SK-N-MC (cell line): ENCODE results near the gene RARS1.

Experiments
- DNase-seq: peaks from one replicate; pipeline ENCODE4 v3.0.0-alpha.2; 2011; ENCODE audit warnings: low read depth, low spot score
- H3K27ac ChIP-seq: fragments of 200-600 bp; sonication (generic); 2 replicates; pipeline ENCODE4 v1.5.1; 2016; ENCODE audit warnings: mixed run types
- H3K36me3 ChIP-seq: fragments of 200-600 bp; sonication (generic); 2 replicates; pipeline ENCODE4 v1.6.1; 2017; ENCODE audit warnings: antibody characterized with exemption, low read length, mixed read lengths; ENCODE audit not compliant: insufficient read depth
- H3K4me3 ChIP-seq: fragments of 200-600 bp; sonication (generic); 2 replicates; pipeline ENCODE4 v1.5.1; 2016
- H3K9ac ChIP-seq: fragments of 200-600 bp; sonication (generic); 2 replicates; pipeline ENCODE4 v1.8.0; 2017; ENCODE audit warnings: mixed run types, mixed read lengths; ENCODE audit not compliant: insufficient read length
- H3K9me3 ChIP-seq: fragments of 200-600 bp; sonication (generic); 2 replicates; pipeline ENCODE4 v1.6.1; 2017; ENCODE audit warnings: low read depth, mild to moderate bottlenecking, antibody characterized with exemption, low read length, moderate library complexity, mixed read lengths
- EZH2 ChIP-seq: fragments of 200-600 bp; sonication (generic); IDR thresholded peaks from one replicate; pipeline ENCODE4 v1.6.1; 2017; ENCODE audit warnings: antibody characterized with exemption
- FOXP2 ChIP-seq: optimal IDR thresholded peaks from 2 replicates; pipeline ENCODE3; 2011; ENCODE audit warnings: mild to moderate bottlenecking, moderate library complexity; ENCODE audit not compliant: insufficient read depth; ENCODE audit errors: extremely low read length, control extremely low read depth
- POLR2AphosphoS5 ChIP-seq: IDR thresholded peaks from 2 replicates; pipeline ENCODE4 v1.6.1; 2012; ENCODE audit warnings: mild to moderate bottlenecking, low read depth, low read length, borderline replicate concordance

Gene RARS1

DNA sequence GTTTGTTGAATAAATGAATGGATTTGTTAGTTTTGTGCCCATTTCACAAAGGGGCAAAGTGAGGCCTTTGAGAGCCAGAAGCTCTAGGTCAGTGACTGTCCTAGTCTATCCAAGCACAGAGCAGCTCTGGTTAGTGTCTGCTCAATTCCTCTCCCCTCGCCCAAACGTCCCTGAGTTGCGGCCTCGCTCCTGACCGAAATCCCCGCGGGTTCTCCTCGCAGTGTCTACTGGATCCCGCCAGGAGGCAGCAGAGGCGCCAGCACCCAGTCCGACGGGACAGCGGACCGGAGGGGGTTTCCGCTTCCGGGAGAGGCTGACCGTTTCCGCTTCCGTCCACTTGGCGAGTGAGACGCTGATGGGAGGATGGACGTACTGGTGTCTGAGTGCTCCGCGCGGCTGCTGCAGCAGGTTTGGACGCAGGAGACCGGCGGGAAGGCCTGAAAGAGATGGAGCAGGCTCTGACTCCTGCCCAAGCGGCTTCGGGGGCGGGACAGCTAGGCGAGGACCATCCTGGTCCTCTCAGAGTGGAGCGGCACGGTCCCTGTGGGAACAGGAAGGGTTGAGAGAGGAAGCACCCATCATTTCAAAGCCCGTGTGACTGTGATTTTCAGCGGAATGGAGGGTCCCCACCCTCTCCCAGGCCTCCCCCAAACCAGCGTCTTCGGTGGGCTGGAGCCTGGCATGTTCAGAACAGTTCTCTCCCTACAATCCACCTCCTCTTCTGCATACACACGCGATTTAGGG lies at the start of gene RARS1:
Gene RARS1 (plus strand): TSS at position 336 of the 744 bp plus-strand sequence. CDS start 28 bp downstream, at position 364.
- DNase-seq: peak; percentile 32
- H3K9ac ChIP-seq: peak within 1 kb of the TSS; percentile 96
- H3K36me3 ChIP-seq: peaks cover 35% of the 10 kb centered on the region
- H3K27ac ChIP-seq: no peak within 1 kb of the TSS
- no peaks in the 10 kb centered on the region for H3K9me3 ChIP-seq
- peak; percentile 48 for TF ChIP-seq FOXP2
- no peak for TF ChIP-seq EZH2
- peak; percentile 99 for TF ChIP-seq POLR2AphosphoS5
- peak within 1 kb of the TSS; percentile 86 for H3K4me3 ChIP-seq

DNA sequence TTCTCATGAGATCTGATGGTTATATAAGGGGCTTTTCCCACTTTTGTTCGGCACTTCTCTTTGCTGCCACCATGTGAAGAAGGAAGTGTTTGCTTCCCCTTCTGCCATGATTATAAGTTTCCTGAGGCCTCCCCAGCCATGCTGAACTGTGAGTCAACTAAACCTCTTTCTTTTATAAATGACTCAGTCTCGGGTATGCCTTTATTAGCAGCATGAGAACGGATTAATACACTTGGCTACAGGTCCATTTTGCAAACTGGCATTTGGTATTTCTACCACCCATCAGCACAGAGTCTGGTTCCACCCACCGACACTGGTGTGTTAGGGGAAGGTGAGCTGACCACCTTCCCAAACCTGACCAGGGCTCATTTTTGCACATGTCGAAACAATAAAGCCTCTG lies 47.9 kb upstream of the RARS1 start:
- Histone ChIP-seq H3K9me3 (no peaks in the 10 kb centered on the region), H3K9ac (no peak overlapping the region), H3K4me3 (no peak overlapping the region), H3K36me3 (no peaks in the 10 kb centered on the region), H3K27ac (no peak overlapping the region)
- TF ChIP-seq FOXP2 (no peak), POLR2AphosphoS5 (no peak), EZH2 (no peak)
- no peak for DNase-seq

DNA sequence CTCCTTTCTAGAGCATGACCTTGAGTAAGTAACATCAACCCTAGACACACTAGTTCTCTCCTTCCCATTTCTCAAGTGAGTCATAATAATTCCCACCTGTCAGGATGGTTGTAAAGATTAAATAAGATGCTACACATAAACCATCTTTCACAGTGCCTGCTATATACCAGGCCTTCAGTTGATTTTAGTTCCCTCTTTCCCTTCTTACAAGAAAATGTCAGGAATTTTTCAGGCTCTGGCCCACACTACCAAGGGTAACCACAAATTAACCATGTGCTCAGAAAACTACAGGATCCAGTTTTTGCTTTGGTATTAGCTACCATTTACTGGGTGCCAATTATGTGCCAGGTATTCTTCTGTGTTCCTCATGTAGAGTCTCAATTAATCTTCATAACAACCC lies 42.7 kb upstream of the RARS1 start:
- Histone ChIP-seq H3K9me3 (no peaks in the 10 kb centered on the region), H3K27ac (no peak overlapping the region), H3K4me3 (no peak overlapping the region), H3K36me3 (no peaks in the 10 kb centered on the region), H3K9ac (no peak overlapping the region)
- no peak for DNase-seq
- TF ChIP-seq FOXP2 (no peak), EZH2 (no peak), POLR2AphosphoS5 (no peak)

DNA sequence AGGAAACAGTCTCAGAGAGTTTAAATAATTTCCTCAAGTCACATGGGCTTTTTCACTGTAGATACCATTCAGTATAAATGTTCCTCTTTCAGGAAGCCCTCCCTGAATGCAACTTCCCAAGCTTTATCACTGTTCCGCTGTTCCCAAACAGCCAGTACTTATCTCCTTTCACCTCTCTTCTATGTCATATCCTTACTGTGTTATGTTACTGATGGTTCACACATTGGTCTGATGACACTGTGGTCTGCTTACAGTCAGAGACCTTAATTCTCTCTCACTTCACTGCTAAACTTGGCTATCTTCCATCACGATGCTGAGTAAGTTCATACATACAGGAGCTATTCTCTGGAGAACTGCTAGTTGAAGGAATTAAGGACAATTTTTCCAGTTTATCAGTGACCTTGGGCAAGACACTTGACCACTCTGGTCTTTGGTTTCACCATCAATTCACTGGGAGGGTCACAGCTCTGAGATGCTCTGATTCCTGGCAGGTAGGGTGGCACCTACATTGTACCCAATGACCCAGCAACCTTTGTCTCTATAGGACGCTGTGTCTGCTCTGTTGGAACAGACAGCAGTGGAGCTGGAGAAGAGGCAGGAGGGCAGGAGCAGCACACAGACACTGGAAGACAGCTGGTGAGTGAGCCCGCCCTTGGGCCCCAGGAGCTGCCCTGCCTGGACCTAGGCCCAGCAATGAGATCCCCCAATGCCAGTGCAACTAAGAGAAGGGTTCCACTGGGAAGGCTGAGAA lies 42.1 kb upstream of the RARS1 start:
- no peak overlapping the region for H3K9ac ChIP-seq
- no peaks in the 10 kb centered on the region for H3K9me3 ChIP-seq
- no peak overlapping the region for H3K27ac ChIP-seq
- TF ChIP-seq FOXP2 (no peak), EZH2 (no peak), POLR2AphosphoS5 (no peak)
- H3K4me3 ChIP-seq: no peak overlapping the region
- H3K36me3 ChIP-seq: no peaks in the 10 kb centered on the region
- no peak for DNase-seq

GRCh38 chr5:168446983-168447619 lies 39.2 kb upstream of the RARS1 start:
- DNase-seq: no peak
- TF ChIP-seq POLR2AphosphoS5 (no peak), FOXP2 (no peak), EZH2 (no peak)
- Histone ChIP-seq H3K36me3 (no peaks in the 10 kb centered on the region), H3K9ac (no peak overlapping the region), H3K9me3 (no peaks in the 10 kb centered on the region), H3K27ac (no peak overlapping the region), H3K4me3 (no peak overlapping the region)

DNA sequence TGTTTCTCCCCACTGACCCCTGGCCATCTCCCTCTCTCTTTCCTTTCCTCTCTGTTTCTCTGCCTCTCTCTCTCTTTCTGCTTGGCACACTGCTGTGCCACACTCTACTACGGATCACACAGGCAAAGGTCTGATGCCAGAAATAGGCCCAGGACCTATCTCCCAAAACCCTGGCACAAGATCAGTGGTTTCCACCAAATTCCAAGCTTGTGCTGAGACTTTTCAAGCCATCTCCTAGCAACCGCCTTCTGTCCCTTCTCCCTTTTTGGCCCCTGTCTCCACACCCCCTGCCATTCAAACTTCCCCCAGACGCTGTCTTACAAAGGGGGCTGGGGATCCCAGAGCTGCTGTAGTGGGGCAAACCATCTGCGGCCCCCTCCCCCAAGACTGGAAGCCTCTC lies 38.5 kb upstream of the RARS1 start:
- Histone ChIP-seq H3K4me3 (no peak overlapping the region), H3K9me3 (no peaks in the 10 kb centered on the region), H3K36me3 (no peaks in the 10 kb centered on the region), H3K9ac (no peak overlapping the region), H3K27ac (no peak overlapping the region)
- no peak for TF ChIP-seq EZH2
- no peak for TF ChIP-seq POLR2AphosphoS5
- no peak for TF ChIP-seq FOXP2
- DNase-seq: no peak

DNA sequence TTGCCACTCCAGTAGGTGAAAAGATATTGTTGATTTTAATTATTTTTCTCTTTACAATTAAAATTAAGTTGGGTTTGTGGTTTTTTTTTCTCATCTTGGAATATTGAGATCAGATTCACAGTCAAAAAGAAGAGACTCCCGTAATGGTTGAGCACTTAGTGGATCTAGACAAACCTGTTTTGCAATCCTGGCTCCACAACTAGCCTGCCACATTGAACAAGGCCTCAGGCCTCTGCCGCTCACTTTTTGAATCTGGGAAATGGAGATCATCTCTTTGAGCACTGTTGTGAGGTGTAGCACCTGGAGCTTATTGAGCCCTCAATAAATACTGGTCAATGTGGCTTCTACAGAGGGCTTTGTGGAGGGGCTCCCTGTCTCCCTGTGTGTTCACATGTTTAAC lies 37.1 kb upstream of the RARS1 start:
- DNase-seq: no peak
- H3K9me3 ChIP-seq: no peaks in the 10 kb centered on the region
- no peak overlapping the region for H3K27ac ChIP-seq
- no peak overlapping the region for H3K9ac ChIP-seq
- H3K4me3 ChIP-seq: no peak overlapping the region
- TF ChIP-seq POLR2AphosphoS5 (no peak), EZH2 (no peak), FOXP2 (no peak)
- no peaks in the 10 kb centered on the region for H3K36me3 ChIP-seq

GRCh38 chr5:168451565-168451964 lies 34.7 kb upstream of the RARS1 start:
- DNase-seq: no peak
- Histone ChIP-seq H3K9me3 (no peaks in the 10 kb centered on the region), H3K27ac (no peak overlapping the region), H3K36me3 (no peaks in the 10 kb centered on the region), H3K9ac (no peak overlapping the region), H3K4me3 (no peak overlapping the region)
- TF ChIP-seq POLR2AphosphoS5: no peak
- no peak for TF ChIP-seq FOXP2
- TF ChIP-seq EZH2: no peak

DNA sequence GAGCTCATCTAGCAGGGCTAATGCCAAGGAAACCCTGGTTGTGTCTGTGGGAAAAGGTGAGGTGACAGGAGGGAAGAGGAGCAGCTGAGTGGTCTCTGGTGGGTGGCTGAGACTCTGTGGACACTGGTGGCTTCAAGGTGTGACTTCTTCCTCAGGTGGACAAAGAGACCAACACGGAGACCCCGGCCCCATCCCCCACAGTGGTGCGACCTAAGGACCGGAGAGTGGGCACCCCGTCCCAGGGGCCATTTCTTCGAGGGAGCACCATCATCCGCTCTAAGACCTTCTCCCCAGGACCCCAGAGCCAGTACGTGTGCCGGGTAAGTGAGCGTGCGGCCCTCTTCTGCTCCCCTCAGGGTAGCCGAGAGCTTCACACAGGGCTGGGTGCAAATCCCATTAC lies 31.1 kb upstream of the RARS1 start:
- H3K36me3 ChIP-seq: no peaks in the 10 kb centered on the region
- TF ChIP-seq FOXP2: no peak
- no peak for TF ChIP-seq EZH2
- no peak for TF ChIP-seq POLR2AphosphoS5
- H3K4me3 ChIP-seq: no peak overlapping the region
- no peak overlapping the region for H3K9ac ChIP-seq
- DNase-seq: no peak
- no peak overlapping the region for H3K27ac ChIP-seq
- H3K9me3 ChIP-seq: no peaks in the 10 kb centered on the region
